Suppressor macrophage (primary cell): Measurements from ENCODE around the gene PRRC2B.
"Not testable (repeated sequence)": the region's sequence is repeated elsewhere in the genome, so short reads cannot be mapped to it uniquely, and the experiment has no call there.

Experiments
- DNase-seq, 4 experiments: peaks; one replicate each; pipeline ENCODE4 v3.0.0-alpha.2; 2020 to 2022

The PRRC2B gene

GRCh38 chr9:131393622-131394463 is at the start of gene PRRC2B:
Gene PRRC2B (plus strand): TSS chr9:131394086. CDS start chr9:131430145, 36,059 bp downstream.
- peak; percentile 80 to 94 (median 90) for DNase-seq

- not testable (repeated sequence) for DNase-seq
These were observed 48.9 kb upstream of the PRRC2B start for GRCh38 chr9:131344931-131345535.

GRCh38 chr9:131346559-131346958 is 47.3 kb upstream of the PRRC2B start:
- no peak for DNase-seq

- DNase-seq = peak; percentile 10 to 38 (median 32)
These were observed 46.4 kb upstream of the PRRC2B start for GRCh38 chr9:131347376-131348020.

- peak in 1 of 4 experiments; percentile 12 for DNase-seq
These were observed 45.0 kb upstream of the PRRC2B start for GRCh38 chr9:131348631-131349521.

- no peak for DNase-seq
These were observed 44.4 kb upstream of the PRRC2B start for GRCh38 chr9:131349522-131349880.

GRCh38 chr9:131349881-131350563 is 43.9 kb upstream of the PRRC2B start:
- DNase-seq = peak; percentile 83 to 95 (median 92)

- peak; percentile 86 to 97 (median 92) for DNase-seq
These were observed 37.4 kb upstream of the PRRC2B start for GRCh38 chr9:131356479-131356878.

- no peak for DNase-seq
These were observed 35.3 kb upstream of the PRRC2B start for GRCh38 chr9:131358556-131358955.

- peak in 3 of 4 experiments; percentile 64 to 86 (median 67) for DNase-seq
These were observed 32.6 kb upstream of the PRRC2B start for GRCh38 chr9:131361202-131361833.

- DNase-seq = no peak
These were observed 28.3 kb upstream of the PRRC2B start for GRCh38 chr9:131365546-131365945.

GRCh38 chr9:131366761-131367401 is 27.0 kb upstream of the PRRC2B start:
- DNase-seq = no peak

GRCh38 chr9:131367450-131367849 is 26.4 kb upstream of the PRRC2B start:
- DNase-seq = no peak

GRCh38 chr9:131370638-131371037 is 23.2 kb upstream of the PRRC2B start:
- no peak for DNase-seq

- DNase-seq = peak in 3 of 4 experiments; percentile 49 to 63 (median 50)
These were observed 21.3 kb upstream of the PRRC2B start for GRCh38 chr9:131372599-131372973.

GRCh38 chr9:131374638-131375037 is 19.2 kb upstream of the PRRC2B start:
- not testable (repeated sequence) for DNase-seq

- DNase-seq = no peak
These were observed 14.8 kb upstream of the PRRC2B start for GRCh38 chr9:131379056-131379455.

- DNase-seq = no peak
These were observed 10.8 kb upstream of the PRRC2B start for GRCh38 chr9:131382850-131383729.

GRCh38 chr9:131385296-131385695 is 8.6 kb upstream of the PRRC2B start:
- no peak for DNase-seq

GRCh38 chr9:131386281-131386680 is 7.6 kb upstream of the PRRC2B start:
- DNase-seq = peak; percentile 47 to 65 (median 56)
